ENCODE results near the gene NTMT1.
A peak's percentile ranks its signal among the peaks of the same experiment; 100 is the strongest.

The NTMT1 gene

GRCh38 chr9:129611307-129611800 lies 14.6 kb upstream of the NTMT1 start:
- H3K4me1 ChIP-seq (ENCODE audit: insufficient read depth, low read length, poor library complexity, severe bottlenecking): peaks cover 14% of the 10 kb centered on the region
- H4K20me1 ChIP-seq (ENCODE audit: insufficient read depth, low read length, poor library complexity, severe bottlenecking): no peaks in the 10 kb centered on the region
- no peaks in the 10 kb centered on the region for H3K79me2 ChIP-seq (ENCODE audit: insufficient read depth, low read length)
- H3K4me3 ChIP-seq (ENCODE audit: low read length, poor library complexity, severe bottlenecking): no peak overlapping the region
- no peaks in the 10 kb centered on the region for H3K27me3 ChIP-seq (ENCODE audit: insufficient read depth, low read length, poor library complexity, severe bottlenecking)
- TF ChIP-seq, protein P1, sequence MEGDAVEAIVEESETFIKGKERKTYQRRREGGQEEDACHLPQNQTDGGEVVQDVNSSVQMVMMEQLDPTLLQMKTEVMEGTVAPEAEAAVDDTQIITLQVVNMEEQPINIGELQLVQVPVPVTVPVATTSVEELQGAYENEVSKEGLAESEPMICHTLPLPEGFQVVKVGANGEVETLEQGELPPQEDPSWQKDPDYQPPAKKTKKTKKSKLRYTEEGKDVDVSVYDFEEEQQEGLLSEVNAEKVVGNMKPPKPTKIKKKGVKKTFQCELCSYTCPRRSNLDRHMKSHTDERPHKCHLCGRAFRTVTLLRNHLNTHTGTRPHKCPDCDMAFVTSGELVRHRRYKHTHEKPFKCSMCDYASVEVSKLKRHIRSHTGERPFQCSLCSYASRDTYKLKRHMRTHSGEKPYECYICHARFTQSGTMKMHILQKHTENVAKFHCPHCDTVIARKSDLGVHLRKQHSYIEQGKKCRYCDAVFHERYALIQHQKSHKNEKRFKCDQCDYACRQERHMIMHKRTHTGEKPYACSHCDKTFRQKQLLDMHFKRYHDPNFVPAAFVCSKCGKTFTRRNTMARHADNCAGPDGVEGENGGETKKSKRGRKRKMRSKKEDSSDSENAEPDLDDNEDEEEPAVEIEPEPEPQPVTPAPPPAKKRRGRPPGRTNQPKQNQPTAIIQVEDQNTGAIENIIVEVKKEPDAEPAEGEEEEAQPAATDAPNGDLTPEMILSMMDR (conservative IDR thresholded peaks at IDR 0.05; ENCODE audit: low read length): no peak
- TF ChIP-seq EZH2phosphoT487 (IDR thresholded peaks at IDR 0.05; ENCODE audit: borderline replicate concordance): no peak
- H3K9ac ChIP-seq (ENCODE audit: low read depth, low read length, poor library complexity, severe bottlenecking): no peak overlapping the region
- no peaks in the 10 kb centered on the region for H3K9me3 ChIP-seq (ENCODE audit: insufficient read depth, low read depth, low read length)
- no peaks in the 10 kb centered on the region for H3K36me3 ChIP-seq (ENCODE audit: insufficient read depth, low read length)
- H3K4me2 ChIP-seq (ENCODE audit: low read depth, low read length, poor library complexity, severe bottlenecking): peak overlapping the region; percentile 84
- no peak overlapping the region for H2AFZ ChIP-seq (ENCODE audit: low read length)
- H3F3A ChIP-seq (ENCODE audit: low read depth): no peaks in the 10 kb centered on the region
- no peaks in the 10 kb centered on the region for H3K9me2 ChIP-seq (replicated peaks; ENCODE audit: low read depth, low read length)

DNA sequence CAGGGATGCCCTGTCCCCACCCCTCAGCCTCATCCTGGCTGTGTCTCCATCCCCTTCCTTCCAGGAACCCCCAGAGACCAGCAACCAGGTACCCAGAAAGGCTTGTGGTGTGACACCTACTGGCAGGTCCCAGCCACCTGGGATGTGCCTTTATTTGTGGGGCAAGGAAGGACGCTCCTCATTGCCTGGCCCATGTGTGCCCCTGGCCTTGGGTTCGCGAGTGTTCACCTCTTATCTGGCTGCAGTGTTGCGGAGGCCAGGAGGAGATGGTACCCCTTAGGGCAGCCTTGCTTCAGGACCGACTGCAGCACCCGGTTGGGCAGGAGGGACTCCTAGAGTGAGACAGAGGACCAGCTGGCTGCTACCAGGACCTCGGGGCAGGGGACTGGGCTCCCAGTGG lies 13.8 kb upstream of the NTMT1 start:
- no peaks in the 10 kb centered on the region for H4K20me1 ChIP-seq (ENCODE audit: insufficient read depth, low read length, poor library complexity, severe bottlenecking)
- no peak overlapping the region for H3K4me3 ChIP-seq (ENCODE audit: low read length, poor library complexity, severe bottlenecking)
- H3K9me2 ChIP-seq (replicated peaks; ENCODE audit: low read depth, low read length): no peaks in the 10 kb centered on the region
- H3K9me3 ChIP-seq (ENCODE audit: insufficient read depth, low read depth, low read length): no peaks in the 10 kb centered on the region
- no peak overlapping the region for H3K9ac ChIP-seq (ENCODE audit: low read depth, low read length, poor library complexity, severe bottlenecking)
- no peaks in the 10 kb centered on the region for H3K27me3 ChIP-seq (ENCODE audit: insufficient read depth, low read length, poor library complexity, severe bottlenecking)
- H3K4me2 ChIP-seq (ENCODE audit: low read depth, low read length, poor library complexity, severe bottlenecking): no peak overlapping the region
- H3F3A ChIP-seq (ENCODE audit: low read depth): no peaks in the 10 kb centered on the region
- no peaks in the 10 kb centered on the region for H3K36me3 ChIP-seq (ENCODE audit: insufficient read depth, low read length)
- no peaks in the 10 kb centered on the region for H3K79me2 ChIP-seq (ENCODE audit: insufficient read depth, low read length)
- no peak overlapping the region for H2AFZ ChIP-seq (ENCODE audit: low read length)
- TF ChIP-seq, protein P1 (conservative IDR thresholded peaks at IDR 0.05; ENCODE audit: low read length): no peak
- TF ChIP-seq EZH2phosphoT487 (IDR thresholded peaks at IDR 0.05; ENCODE audit: borderline replicate concordance): no peak
- H3K4me1 ChIP-seq (ENCODE audit: insufficient read depth, low read length, poor library complexity, severe bottlenecking): peaks cover 8% of the 10 kb centered on the region

DNA sequence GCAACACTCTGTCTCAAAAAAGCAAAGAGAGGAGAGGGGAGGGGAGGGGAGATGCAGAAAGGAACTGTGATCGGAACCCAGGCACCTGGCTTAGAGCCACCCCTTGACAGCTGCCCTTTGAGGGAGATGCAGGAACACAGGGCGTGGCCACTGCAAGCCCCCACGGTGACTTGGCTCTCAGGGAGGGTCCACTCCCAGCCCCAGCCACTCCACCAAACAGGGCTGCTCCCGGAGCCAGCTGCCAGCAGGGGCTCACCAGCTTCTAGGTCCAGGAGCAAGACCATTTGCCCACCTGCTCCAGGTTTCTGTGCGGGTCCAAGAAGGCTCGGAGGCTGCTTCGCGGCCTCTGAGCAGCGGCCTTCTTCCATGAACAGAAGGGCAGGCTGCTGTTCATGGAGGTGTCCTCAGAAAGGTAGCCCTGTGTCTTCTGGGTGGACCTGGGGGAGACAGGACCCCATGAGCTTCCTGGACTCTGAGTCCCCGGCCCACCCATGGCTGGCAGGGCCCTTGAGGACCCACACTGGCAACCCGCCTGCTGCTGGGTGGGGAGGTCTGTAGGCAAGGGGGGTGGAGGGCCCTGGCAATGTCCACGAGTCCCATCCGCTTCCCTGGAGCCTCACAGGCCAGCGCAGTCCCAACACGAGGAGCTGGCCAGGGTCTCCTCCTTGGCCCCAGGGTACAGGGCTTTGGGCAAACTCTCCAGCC lies 13.0 kb upstream of the NTMT1 start:
- Histone ChIP-seq H3K4me2 (ENCODE audit: low read depth, low read length, poor library complexity, severe bottlenecking) (no peak overlapping the region), H3K36me3 (ENCODE audit: insufficient read depth, low read length) (no peaks in the 10 kb centered on the region), H3K9me3 (ENCODE audit: insufficient read depth, low read depth, low read length) (no peaks in the 10 kb centered on the region), H3K9ac (ENCODE audit: low read depth, low read length, poor library complexity, severe bottlenecking) (no peak overlapping the region), H3K27me3 (ENCODE audit: insufficient read depth, low read length, poor library complexity, severe bottlenecking) (no peaks in the 10 kb centered on the region), H3K9me2 (replicated peaks; ENCODE audit: low read depth, low read length) (no peaks in the 10 kb centered on the region), H2AFZ (ENCODE audit: low read length) (no peak overlapping the region), H3K4me1 (ENCODE audit: insufficient read depth, low read length, poor library complexity, severe bottlenecking) (peaks cover 7% of the 10 kb centered on the region), H3K4me3 (ENCODE audit: low read length, poor library complexity, severe bottlenecking) (no peak overlapping the region), H4K20me1 (ENCODE audit: insufficient read depth, low read length, poor library complexity, severe bottlenecking) (no peaks in the 10 kb centered on the region), H3F3A (ENCODE audit: low read depth) (no peaks in the 10 kb centered on the region), H3K79me2 (ENCODE audit: insufficient read depth, low read length) (no peaks in the 10 kb centered on the region)
- TF ChIP-seq, protein P1 (conservative IDR thresholded peaks at IDR 0.05; ENCODE audit: low read length): no peak
- TF ChIP-seq EZH2phosphoT487 (IDR thresholded peaks at IDR 0.05; ENCODE audit: borderline replicate concordance): no peak

Measured in Loucy (cell line).